DMS153 (cell line): ENCODE results near the gene ZC3H4.
"Not testable (repeated sequence)": the region's sequence is repeated elsewhere in the genome, so short reads cannot be mapped to it uniquely, and the experiment has no call there.

ENCODE experiments used
- DNase-seq: peaks from one replicate; lab custom pipeline; 2025; lab: John Stamatoyannopoulos, UW

ZC3H4 gene

GRCh38 chr19:47112997-47113849 is at the start of gene ZC3H4:
ZC3H4 (minus strand) TSS chr19:47113776; CDS start chr19:47112584, 1,192 bp downstream.
- peak; percentile 99 for DNase-seq

GRCh38 chr19:47161876-47162489 is 48.4 kb upstream of the ZC3H4 start:
- no peak for DNase-seq

GRCh38 chr19:47158879-47159503 is 45.4 kb upstream of the ZC3H4 start:
- no peak for DNase-seq

GRCh38 chr19:47158367-47158791 is 44.8 kb upstream of the ZC3H4 start:
- DNase-seq, result no peak

GRCh38 chr19:47157431-47158321 is 44.1 kb upstream of the ZC3H4 start:
- DNase-seq, result no peak

- DNase-seq, result no peak
Measured at GRCh38 chr19:47156861-47157430, 43.4 kb upstream of the ZC3H4 start.

GRCh38 chr19:47155148-47155547 is 41.6 kb upstream of the ZC3H4 start:
- DNase-seq, result no peak

- DNase-seq, result no peak
Measured at GRCh38 chr19:47153266-47153665, 39.7 kb upstream of the ZC3H4 start.

GRCh38 chr19:47152632-47153031 is 39.1 kb upstream of the ZC3H4 start:
- no peak for DNase-seq

GRCh38 chr19:47152205-47152604 is 38.6 kb upstream of the ZC3H4 start:
- DNase-seq, result no peak

- no peak for DNase-seq
Measured at GRCh38 chr19:47151627-47152026, 38.1 kb upstream of the ZC3H4 start.

- DNase-seq, result no peak
Measured at GRCh38 chr19:47146920-47147319, 33.3 kb upstream of the ZC3H4 start.

- DNase-seq, result no peak
Measured at GRCh38 chr19:47145639-47146486, 32.3 kb upstream of the ZC3H4 start.

- no peak for DNase-seq
Measured at GRCh38 chr19:47144630-47145029, 31.1 kb upstream of the ZC3H4 start.

- no peak for DNase-seq
Measured at GRCh38 chr19:47143322-47144073, 29.9 kb upstream of the ZC3H4 start.

GRCh38 chr19:47142779-47143178 is 29.2 kb upstream of the ZC3H4 start:
- DNase-seq, result no peak

- no peak for DNase-seq
Measured at GRCh38 chr19:47141695-47142094, 28.1 kb upstream of the ZC3H4 start.

- DNase-seq, result not testable (repeated sequence)
Measured at GRCh38 chr19:47141252-47141651, 27.7 kb upstream of the ZC3H4 start.

GRCh38 chr19:47135156-47135555 is 21.6 kb upstream of the ZC3H4 start:
- DNase-seq, result no peak

GRCh38 chr19:47134545-47134944 is 21.0 kb upstream of the ZC3H4 start:
- no peak for DNase-seq
